GM10847 (cell line): Measurements from ENCODE around the gene RNF135.

Experiments used
- POLR2A ChIP-seq: IDR thresholded peaks from 2 replicates; pipeline ENCODE4 v1.6.1; 2011; ENCODE audit not compliant: insufficient read length; ENCODE audit errors: extremely low read depth

RNF135 gene

DNA sequence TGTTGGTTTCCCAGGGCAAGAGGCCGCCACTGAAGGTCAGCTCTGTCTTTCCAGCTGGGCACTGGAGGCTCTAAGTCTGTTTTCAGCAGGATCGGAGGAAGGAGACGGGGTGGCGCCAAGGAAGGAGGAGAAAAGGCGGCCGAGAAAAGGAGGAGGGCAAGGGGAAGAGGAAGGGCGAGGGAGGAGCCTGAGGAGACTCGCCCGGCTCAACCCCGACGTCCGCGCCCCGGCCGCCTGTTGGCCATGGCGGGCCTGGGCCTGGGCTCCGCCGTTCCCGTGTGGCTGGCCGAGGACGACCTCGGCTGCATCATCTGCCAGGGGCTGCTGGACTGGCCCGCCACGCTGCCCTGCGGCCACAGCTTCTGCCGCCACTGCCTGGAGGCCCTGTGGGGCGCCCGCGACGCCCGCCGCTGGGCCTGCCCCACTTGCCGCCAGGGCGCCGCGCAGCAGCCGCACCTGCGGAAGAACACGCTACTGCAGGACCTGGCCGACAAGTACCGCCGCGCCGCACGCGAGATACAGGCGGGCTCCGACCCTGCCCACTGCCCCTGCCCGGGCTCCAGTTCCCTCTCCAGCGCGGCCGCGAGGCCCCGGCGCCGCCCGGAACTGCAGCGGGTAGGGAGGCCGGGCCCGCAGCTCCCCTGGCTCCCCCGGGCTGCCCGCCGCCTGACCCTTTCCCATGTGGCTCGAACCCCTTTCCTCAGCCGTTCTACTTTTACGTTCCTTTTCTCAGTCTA, at the start of gene RNF135:
Gene RNF135 (plus strand): TSS at position 209 of the 737 bp plus-strand sequence. CDS start 35 bp downstream, at position 244.
- peak; percentile 90 for TF ChIP-seq POLR2A

GRCh38 chr17:30921544-30922196, 49.2 kb upstream of the RNF135 start, which contains the start of gene ADAP2:
Gene ADAP2 (plus strand): TSS chr17:30921945. CDS start chr17:30922015, 70 bp downstream.
- no peak for TF ChIP-seq POLR2A

- TF ChIP-seq POLR2A = no peak
Observed at GRCh38 chr17:30922235-30923030, 48.4 kb upstream of the RNF135 start.

GRCh38 chr17:30924341-30924740, 46.5 kb upstream of the RNF135 start:
- TF ChIP-seq POLR2A = no peak

GRCh38 chr17:30926516-30926915, 44.3 kb upstream of the RNF135 start:
- TF ChIP-seq POLR2A = no peak

GRCh38 chr17:30927756-30928155, 43.1 kb upstream of the RNF135 start:
- TF ChIP-seq POLR2A = no peak

GRCh38 chr17:30928584-30928983, 42.3 kb upstream of the RNF135 start:
- TF ChIP-seq POLR2A = no peak

DNA sequence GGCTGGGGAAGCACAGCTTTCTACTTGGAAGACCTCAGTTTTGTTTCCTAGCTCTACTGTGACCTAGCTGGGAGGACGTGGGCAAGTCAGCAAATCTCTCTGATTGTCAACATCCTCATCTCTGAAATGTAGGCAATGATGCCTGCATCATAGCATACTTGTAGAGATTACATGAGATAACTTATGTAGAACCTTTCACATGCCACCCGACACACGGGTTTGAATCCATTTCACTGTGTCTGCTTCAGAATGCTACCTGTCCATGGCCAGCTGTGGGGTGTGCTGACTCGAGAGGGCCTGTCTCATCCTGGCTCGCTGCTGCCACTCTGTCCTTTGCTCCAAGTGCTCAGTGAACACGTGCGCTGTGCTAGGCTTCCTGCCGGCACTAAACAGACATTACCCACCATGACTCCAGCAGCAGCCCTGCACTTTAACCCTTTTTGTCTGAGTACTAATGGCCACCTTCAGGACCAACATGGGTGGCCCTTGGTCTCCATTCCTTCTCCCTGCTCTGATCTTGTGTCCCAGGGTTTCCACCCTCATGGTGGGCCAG, 41.7 kb upstream of the RNF135 start:
- no peak for TF ChIP-seq POLR2A

DNA sequence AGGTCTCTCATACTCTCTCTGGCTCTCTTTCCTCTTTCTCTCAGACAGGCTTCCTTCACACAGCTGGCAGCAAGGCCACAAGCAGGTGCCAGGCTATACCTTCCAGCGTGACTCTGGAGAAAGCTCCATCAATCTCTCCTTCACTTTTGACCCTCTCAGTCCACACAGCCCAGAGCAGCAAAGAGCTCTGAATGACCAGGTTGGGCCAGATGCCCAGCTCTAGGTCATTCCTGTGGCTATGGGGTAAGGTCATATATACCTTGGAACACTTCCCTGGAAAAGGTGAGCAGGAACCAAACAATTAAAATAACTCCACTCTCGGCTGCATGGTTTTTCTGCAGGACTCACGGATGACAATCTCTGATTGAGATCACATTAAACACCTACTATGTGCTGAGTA, 40.3 kb upstream of the RNF135 start:
- no peak for TF ChIP-seq POLR2A

- no peak for TF ChIP-seq POLR2A
Observed at GRCh38 chr17:30933966-30934365, 36.9 kb upstream of the RNF135 start.

GRCh38 chr17:30939051-30939689, 31.7 kb upstream of the RNF135 start:
- no peak for TF ChIP-seq POLR2A

DNA sequence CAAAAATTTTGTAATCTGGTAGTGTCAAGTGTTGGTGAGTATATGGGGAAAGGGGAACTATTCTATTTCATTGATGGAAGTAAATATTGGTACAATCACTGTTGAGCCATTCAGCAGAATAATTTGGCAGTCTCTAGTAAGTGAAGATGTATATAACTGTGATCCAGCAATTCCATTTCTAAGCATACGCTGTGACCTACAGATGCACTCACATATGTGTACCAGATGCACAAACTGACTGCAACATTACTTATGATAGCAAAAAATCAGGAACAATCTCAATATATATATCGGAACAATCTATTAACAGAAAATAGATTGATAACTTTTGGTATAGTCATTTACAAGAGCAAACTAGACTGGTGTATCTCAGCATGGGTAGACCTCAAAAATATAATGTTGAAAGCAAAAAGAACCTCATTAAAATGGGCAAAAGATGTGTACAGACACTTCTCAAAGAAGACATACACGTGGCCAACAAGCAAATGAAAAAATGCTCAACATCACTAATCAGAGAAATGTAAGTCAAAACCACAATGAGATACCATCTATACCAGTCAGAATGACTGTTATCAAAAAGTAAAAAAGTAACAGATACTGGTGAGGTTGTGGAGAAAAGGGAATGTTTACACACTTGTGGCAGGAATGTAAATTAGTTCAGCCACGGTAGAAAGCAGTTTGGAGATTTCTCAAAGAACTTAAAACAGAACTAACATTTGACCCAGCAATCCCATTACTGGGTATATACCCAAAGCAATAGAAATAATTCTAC, 28.3 kb upstream of the RNF135 start:
- TF ChIP-seq POLR2A = no peak

GRCh38 chr17:30947796-30948195, 23.0 kb upstream of the RNF135 start:
- TF ChIP-seq POLR2A = no peak

- TF ChIP-seq POLR2A = no peak
Observed at GRCh38 chr17:30950189-30950588, 20.6 kb upstream of the RNF135 start.
